Uterus (tissue), 4 donors: ENCODE data around the gene IQCK. TPM values are rescaled to one million over a fixed set of nuclear protein-coding genes. Genes with fewer than 3 reads are reported as not detected.

Source experiments
- DNase-seq, 2 donors: peaks; one replicate each; pipeline ENCODE4 v3.0.0-alpha.2; 2019 to 2020
- H3K27ac ChIP-seq, 2 donors: fragments of 200-600 bp; sonication (generic); 1 replicate in 1 of 2; 2 replicates in 1 of 2; pipeline ENCODE4 v1.5.1; 2016 to 2018
- H3K27me3 ChIP-seq, 2 donors: fragments of 200-600 bp; sonication (generic); one replicate each; pipeline ENCODE4 v1.5.1; 2018 to 2019; ENCODE audit warnings: control low read depth in 1 of 2
- H3K36me3 ChIP-seq, 2 donors: fragments of 200-600 bp; sonication (generic); one replicate each; pipeline ENCODE4 v1.5.1; 2019; ENCODE audit warnings: control low read depth in 1 of 2
- H3K4me1 ChIP-seq, 2 donors: fragments of 200-600 bp; sonication (generic); one replicate each; pipeline ENCODE4 v1.5.1; 2018 to 2019; ENCODE audit warnings: control low read depth in 1 of 2
- H3K4me3 ChIP-seq, 2 donors: fragments of 200-600 bp; sonication (generic); 1 replicate in 1 of 2; 2 replicates in 1 of 2; pipeline ENCODE4 v1.5.1; 2018 to 2019; ENCODE audit warnings: mild to moderate bottlenecking in 1 of 2
- H3K9me3 ChIP-seq, 2 donors: fragments of 200-600 bp; sonication (generic); one replicate each; pipeline ENCODE4 v1.5.1; 2019; ENCODE audit warnings: control low read depth in 1 of 2
- POLR2A ChIP-seq, 2 donors: fragments of 450-650 bp; IDR thresholded peaks; one replicate each; pipeline ENCODE4 v1.6.1; 2016; ENCODE audit warnings: antibody characterized with exemption in 2 of 2, mild to moderate bottlenecking in 1 of 2, moderate library complexity in 1 of 2
- intact Hi-C: fragments of 100-400 bp; cut with DNase I; formaldehyde crosslinking; loops from one replicate; pipeline ENCODE4 v1.15.1; 2023; ENCODE audit warnings: low total_unique reads
- total RNA-seq, 4 donors: library from RNA; depleted of rRNA in 3 of 4; stranded (reverse); fragments of >200 nt in 3 of 4; gene quantifications; one replicate each; pipeline versions ENCODE4 v1.1.0 to v1.2.4, GENCODE V29; 2014 to 2023
- TF ChIP-seq, protein P1 (sequence below), 4 experiments: fragments of 200-600 bp in 2 of 4; fragments of 450-650 bp in 2 of 4; sonication (generic) in 2 of 4; IDR thresholded peaks; one replicate each; pipeline ENCODE4 v1.5.1; 2016 to 2019; ENCODE audit warnings: antibody characterized with exemption in 4 of 4, mild to moderate bottlenecking in 2 of 4, moderate library complexity in 1 of 4
- donor health status: DM: yes; HTN: yes; CAD: no.

IQCK gene
- total RNA-seq, 4 donors from 2014 or later, result 14.7 to 27.2 (median 21.1) TPM

- no peak for TF ChIP-seq POLR2A (IDR thresholded peaks at IDR 0.05)
- TF ChIP-seq, protein P1, sequence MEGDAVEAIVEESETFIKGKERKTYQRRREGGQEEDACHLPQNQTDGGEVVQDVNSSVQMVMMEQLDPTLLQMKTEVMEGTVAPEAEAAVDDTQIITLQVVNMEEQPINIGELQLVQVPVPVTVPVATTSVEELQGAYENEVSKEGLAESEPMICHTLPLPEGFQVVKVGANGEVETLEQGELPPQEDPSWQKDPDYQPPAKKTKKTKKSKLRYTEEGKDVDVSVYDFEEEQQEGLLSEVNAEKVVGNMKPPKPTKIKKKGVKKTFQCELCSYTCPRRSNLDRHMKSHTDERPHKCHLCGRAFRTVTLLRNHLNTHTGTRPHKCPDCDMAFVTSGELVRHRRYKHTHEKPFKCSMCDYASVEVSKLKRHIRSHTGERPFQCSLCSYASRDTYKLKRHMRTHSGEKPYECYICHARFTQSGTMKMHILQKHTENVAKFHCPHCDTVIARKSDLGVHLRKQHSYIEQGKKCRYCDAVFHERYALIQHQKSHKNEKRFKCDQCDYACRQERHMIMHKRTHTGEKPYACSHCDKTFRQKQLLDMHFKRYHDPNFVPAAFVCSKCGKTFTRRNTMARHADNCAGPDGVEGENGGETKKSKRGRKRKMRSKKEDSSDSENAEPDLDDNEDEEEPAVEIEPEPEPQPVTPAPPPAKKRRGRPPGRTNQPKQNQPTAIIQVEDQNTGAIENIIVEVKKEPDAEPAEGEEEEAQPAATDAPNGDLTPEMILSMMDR (IDR thresholded peaks at IDR 0.05), result no peak
- Histone ChIP-seq H3K27me3 (no peaks in the 10 kb centered on the region), H3K4me1 (no peaks in the 10 kb centered on the region), H3K4me3 (no peak overlapping the region), H3K9me3 (no peaks in the 10 kb centered on the region), H3K36me3 (no peaks in the 10 kb centered on the region), H3K27ac (peak overlapping the region in 1 of 2 donors; percentile 19)
- no peak for DNase-seq
- intact Hi-C loops, result no loop called here
Observed at GRCh38 chr16:19751478-19752385, 33.7 kb downstream of the IQCK start.

DNA sequence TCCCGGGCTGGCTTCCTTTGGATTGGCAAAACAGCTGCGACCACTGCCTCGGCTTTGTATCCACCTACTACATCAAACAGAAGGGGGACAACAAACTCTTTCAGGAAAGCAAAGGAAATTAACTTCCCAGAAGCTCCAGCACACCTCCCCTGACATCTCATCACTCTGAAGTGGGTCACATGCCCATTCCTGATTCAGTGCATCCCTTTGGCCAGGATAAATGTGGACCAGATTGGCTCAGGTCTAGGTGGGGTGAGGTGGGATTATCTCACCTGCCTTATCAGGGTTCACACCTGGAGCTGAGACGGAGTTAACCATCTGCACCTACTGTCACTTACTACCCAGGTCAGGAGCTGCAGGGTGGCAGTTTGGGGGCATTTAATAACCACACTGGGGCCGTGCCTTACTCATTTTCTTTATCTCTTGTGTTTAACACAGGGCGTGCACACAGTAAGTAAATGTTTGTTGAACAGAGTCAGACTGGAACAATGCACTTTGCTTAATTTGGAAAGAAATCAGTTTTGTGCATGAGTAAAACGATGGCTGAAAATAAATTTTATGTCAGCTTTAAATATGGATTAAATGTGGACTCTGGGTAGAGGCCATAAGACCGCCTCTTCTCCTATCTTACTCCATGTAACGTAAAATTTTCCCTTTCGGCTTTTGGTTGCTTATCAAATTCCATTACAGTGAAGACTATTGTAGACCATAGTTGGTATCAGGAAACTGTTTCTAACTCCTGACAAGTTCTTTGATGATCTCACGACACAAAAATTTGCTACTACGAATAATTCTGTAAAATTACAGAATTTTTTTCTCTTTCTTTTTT, 36.0 kb downstream of the IQCK start:
- no peak overlapping the region for H3K4me3 ChIP-seq
- intact Hi-C loops, result no loop called here
- no peaks in the 10 kb centered on the region for H3K27me3 ChIP-seq
- TF ChIP-seq POLR2A (IDR thresholded peaks at IDR 0.05), result no peak
- H3K9me3 ChIP-seq, result no peaks in the 10 kb centered on the region
- no peak for DNase-seq
- H3K27ac ChIP-seq, result peak overlapping the region; percentile 43 to 55
- no peaks in the 10 kb centered on the region for H3K36me3 ChIP-seq
- no peaks in the 10 kb centered on the region for H3K4me1 ChIP-seq

- TF ChIP-seq POLR2A (IDR thresholded peaks at IDR 0.05), result no peak
- TF ChIP-seq, protein P1 (IDR thresholded peaks at IDR 0.05), result no peak
- intact Hi-C loops, result no loop called here
Observed at GRCh38 chr16:19754644-19755036, 36.6 kb downstream of the IQCK start.

GRCh38 chr16:19755268-19755667, 37.2 kb downstream of the IQCK start:
- intact Hi-C loops, result no loop called here
- DNase-seq, result no peak
- Histone ChIP-seq H3K4me1 (no peaks in the 10 kb centered on the region), H3K27me3 (no peaks in the 10 kb centered on the region), H3K9me3 (no peaks in the 10 kb centered on the region), H3K36me3 (no peaks in the 10 kb centered on the region), H3K4me3 (no peak overlapping the region), H3K27ac (peak overlapping the region; percentile 35 to 55)
- TF ChIP-seq, protein P1 (IDR thresholded peaks at IDR 0.05), result no peak
- TF ChIP-seq POLR2A (IDR thresholded peaks at IDR 0.05), result no peak

More at GRCh38 chr16:19754644-19755036, 36.6 kb downstream of the IQCK start:
- Histone ChIP-seq H3K27ac (peak overlapping the region; percentile 43 to 55), H3K4me3 (no peak overlapping the region), H3K36me3 (no peaks in the 10 kb centered on the region), H3K27me3 (no peaks in the 10 kb centered on the region), H3K9me3 (no peaks in the 10 kb centered on the region), H3K4me1 (no peaks in the 10 kb centered on the region)
- DNase-seq, result no peak

GRCh38 chr16:19757026-19757425, 39.0 kb downstream of the IQCK start:
- intact Hi-C loops, result no loop called here
- Histone ChIP-seq H3K36me3 (no peaks in the 10 kb centered on the region), H3K27ac (no peak overlapping the region), H3K9me3 (no peaks in the 10 kb centered on the region), H3K27me3 (no peaks in the 10 kb centered on the region), H3K4me3 (no peak overlapping the region), H3K4me1 (no peaks in the 10 kb centered on the region)
- DNase-seq, result no peak
- TF ChIP-seq, protein P1 (IDR thresholded peaks at IDR 0.05), result no peak
- TF ChIP-seq POLR2A (IDR thresholded peaks at IDR 0.05), result no peak
